ENCODE data around the gene SLC5A10. TPM values are rescaled to one million over a fixed set of nuclear protein-coding genes. Genes with fewer than 3 reads are reported as not detected.

SLC5A10 gene
- total RNA-seq, 2 experiments from 2014 or later, result not detected

DNA sequence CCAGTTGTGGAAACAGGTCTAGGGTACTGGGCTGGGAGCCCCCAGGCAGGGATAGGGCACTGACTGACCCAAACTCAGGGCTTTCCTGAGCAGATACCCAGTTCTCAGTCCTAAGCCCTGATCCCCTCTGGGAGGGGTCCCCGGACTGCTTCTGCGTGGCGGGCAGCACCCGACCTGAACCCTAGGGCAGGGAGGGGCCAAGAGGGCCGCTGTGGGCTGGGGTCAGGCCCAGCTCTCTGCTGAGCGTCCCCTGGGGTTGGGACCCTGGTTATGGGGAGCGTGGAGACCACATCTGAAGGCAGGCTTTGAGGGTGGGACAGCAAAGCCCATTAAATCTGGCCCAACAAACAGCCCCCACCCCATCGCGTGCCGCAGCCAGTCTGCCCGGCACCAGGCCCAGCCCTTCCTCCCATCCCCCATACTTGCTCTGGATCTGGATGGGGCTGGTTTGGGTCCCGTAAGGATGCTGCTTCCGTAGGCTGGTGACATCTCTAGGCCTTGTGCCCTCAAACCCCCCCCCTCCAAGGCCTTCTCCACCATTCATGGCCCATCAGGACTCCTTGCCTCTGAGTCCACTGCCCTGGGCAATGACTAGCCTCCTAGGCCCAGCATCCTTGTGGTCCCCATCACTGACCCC lies 53.3 kb downstream of the SLC5A10 start:
- TF ChIP-seq, protein P1, sequence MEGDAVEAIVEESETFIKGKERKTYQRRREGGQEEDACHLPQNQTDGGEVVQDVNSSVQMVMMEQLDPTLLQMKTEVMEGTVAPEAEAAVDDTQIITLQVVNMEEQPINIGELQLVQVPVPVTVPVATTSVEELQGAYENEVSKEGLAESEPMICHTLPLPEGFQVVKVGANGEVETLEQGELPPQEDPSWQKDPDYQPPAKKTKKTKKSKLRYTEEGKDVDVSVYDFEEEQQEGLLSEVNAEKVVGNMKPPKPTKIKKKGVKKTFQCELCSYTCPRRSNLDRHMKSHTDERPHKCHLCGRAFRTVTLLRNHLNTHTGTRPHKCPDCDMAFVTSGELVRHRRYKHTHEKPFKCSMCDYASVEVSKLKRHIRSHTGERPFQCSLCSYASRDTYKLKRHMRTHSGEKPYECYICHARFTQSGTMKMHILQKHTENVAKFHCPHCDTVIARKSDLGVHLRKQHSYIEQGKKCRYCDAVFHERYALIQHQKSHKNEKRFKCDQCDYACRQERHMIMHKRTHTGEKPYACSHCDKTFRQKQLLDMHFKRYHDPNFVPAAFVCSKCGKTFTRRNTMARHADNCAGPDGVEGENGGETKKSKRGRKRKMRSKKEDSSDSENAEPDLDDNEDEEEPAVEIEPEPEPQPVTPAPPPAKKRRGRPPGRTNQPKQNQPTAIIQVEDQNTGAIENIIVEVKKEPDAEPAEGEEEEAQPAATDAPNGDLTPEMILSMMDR (IDR thresholded peaks at IDR 0.05), result no peak
- ATAC-seq (ENCODE audit: poor library complexity) (peak; percentile 1), DNase-seq (peak in 2 of 14 experiments; percentile 12 to 43)
- Histone ChIP-seq H3K36me3 (ENCODE audit: insufficient read depth, low read length) (peaks cover 4% of the 10 kb centered on the region), H3K9me3 (ENCODE audit: control insufficient read depth in 1 of 2, insufficient read depth in 1 of 2, low read length in 2 of 2) (no peaks in the 10 kb centered on the region), H3K27me3 (ENCODE audit: control insufficient read depth in 1 of 2, insufficient read depth in 2 of 2, low read length in 2 of 2) (no peaks in the 10 kb centered on the region), H3K4me1 (ENCODE audit: insufficient read depth, low read length) (peaks cover 50% of the 10 kb centered on the region), H3K4me3 (ENCODE audit: low read length) (peak overlapping the region; percentile 67), H3K27ac (ENCODE audit: low read depth in 1 of 2, low read length in 2 of 2) (peak overlapping the region; percentile 79 to 85)
- H3K27ac Mint-ChIP-seq, result peak overlapping the region; percentile 83
- intact Hi-C loops (cut with DNase I, micrococcal nuclease), result loop anchor here in 1 of 2 experiments (5.0 to 10.0 kb wide), 4 partner anchors 38 to 360 kb away; partner anchors contain the start of genes B9D1 and PRPSAP2
- peaks cover 30% of the 10 kb centered on the region for H3K4me1 Mint-ChIP-seq (ENCODE audit: low read depth)
- no peaks in the 10 kb centered on the region for H3K27me3 Mint-ChIP-seq
- H3K36me3 Mint-ChIP-seq (ENCODE audit: low read depth), result no peaks in the 10 kb centered on the region
- peak overlapping the region; percentile 78 for H3K4me3 Mint-ChIP-seq
- ChIA-PET POLR2A (interaction anchor here (0.9 to 2.1 kb wide), 9 partner anchors 11 to 147 kb away, joined by 3 to 10 read pairs (median 5); partner anchors contain the start of gene PRPSAP2), CTCF (interaction anchor here (1.7 kb wide), 1 partner anchor 44 kb away, joined by 6 read pairs; no protein-coding TSS in a partner anchor)
- no peaks in the 10 kb centered on the region for H3K9me3 Mint-ChIP-seq

DNA sequence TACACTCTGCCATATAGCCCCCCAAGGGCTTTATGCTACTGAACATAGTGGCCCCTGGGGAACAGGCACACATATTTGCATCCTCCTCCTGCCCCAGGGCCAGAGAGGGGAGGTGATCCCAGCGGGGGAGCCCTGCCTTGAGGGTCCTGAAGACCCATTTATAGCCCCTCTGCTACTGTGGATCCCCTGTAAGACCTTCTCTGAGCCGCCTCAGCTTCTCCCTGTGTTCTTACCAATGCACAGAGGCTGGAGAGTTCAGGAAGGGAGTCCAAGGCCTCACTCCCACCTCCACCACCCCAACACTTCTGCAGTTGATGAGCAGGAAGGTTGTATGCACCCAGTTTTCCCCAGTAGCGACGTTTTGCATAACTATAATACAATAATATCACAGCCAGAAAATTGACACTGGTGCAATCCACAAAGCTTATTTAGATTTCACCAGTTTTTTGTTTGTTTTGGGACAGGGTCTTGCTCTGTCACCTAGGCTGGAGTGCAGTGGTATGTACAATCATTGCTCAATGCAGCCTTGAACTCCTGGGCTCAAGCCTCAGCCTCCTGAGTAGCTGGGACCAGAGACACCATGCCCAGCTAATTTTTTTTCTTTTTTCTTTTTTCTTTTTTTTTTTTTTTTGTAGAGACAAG lies 53.9 kb downstream of the SLC5A10 start:
- CTCF ChIA-PET, result interaction anchor here (1.7 kb wide), 1 partner anchor 45 kb away, joined by 6 read pairs; no protein-coding TSS in a partner anchor
- peak overlapping the region; percentile 83 for H3K27ac Mint-ChIP-seq
- no peaks in the 10 kb centered on the region for H3K27me3 Mint-ChIP-seq
- POLR2A ChIA-PET, result interaction anchor here (1.0 to 2.1 kb wide), 3 partner anchors 10 to 148 kb away, joined by 5 to 10 read pairs (median 6); partner anchors contain the start of gene PRPSAP2
- peak overlapping the region; percentile 78 for H3K4me3 Mint-ChIP-seq
- no peak overlapping the region for H3K4me3 ChIP-seq (ENCODE audit: low read length)
- no peaks in the 10 kb centered on the region for H3K36me3 Mint-ChIP-seq (ENCODE audit: low read depth)
- H3K27me3 ChIP-seq (ENCODE audit: control insufficient read depth in 1 of 2, insufficient read depth in 2 of 2, low read length in 2 of 2), result no peaks in the 10 kb centered on the region
- ATAC-seq (ENCODE audit: poor library complexity), result no peak
- no peaks in the 10 kb centered on the region for H3K9me3 Mint-ChIP-seq
- TF ChIP-seq, protein P1 (IDR thresholded peaks at IDR 0.05), result no peak
- DNase-seq, result no peak
- H3K9me3 ChIP-seq (ENCODE audit: control insufficient read depth in 1 of 2, insufficient read depth in 1 of 2, low read length in 2 of 2), result no peaks in the 10 kb centered on the region
- H3K27ac ChIP-seq (ENCODE audit: low read depth in 1 of 2, low read length in 2 of 2), result peak overlapping the region; percentile 79 to 85
- H3K4me1 Mint-ChIP-seq (ENCODE audit: low read depth), result peaks cover 30% of the 10 kb centered on the region
- peaks cover 43% of the 10 kb centered on the region for H3K4me1 ChIP-seq (ENCODE audit: insufficient read depth, low read length)
- intact Hi-C loops (cut with DNase I, micrococcal nuclease), result loop anchor here in 1 of 2 experiments (5.0 to 10.0 kb wide), 4 partner anchors 39 to 359 kb away; partner anchors contain the start of genes B9D1 and PRPSAP2
- H3K36me3 ChIP-seq (ENCODE audit: insufficient read depth, low read length), result peaks cover 3% of the 10 kb centered on the region

DNA sequence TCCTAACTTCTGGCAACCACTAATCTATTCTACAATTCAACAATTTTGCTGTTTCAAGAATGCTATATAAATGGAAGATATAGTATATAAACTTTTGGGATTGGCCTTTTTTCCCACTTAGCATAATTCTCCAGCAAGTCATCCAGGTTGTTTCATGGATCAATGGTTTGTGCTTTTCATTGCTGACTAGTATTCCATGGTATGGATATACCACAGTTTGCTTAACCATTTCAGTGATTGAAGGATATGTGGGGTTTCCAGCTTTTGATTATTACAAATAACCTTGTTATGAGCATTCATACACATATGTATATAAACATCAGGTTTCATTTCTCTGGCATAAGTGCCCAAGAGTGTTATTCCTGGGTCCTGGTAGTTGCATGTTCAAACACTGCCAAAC lies 54.7 kb downstream of the SLC5A10 start:
- Histone ChIP-seq H3K4me3 (ENCODE audit: low read length) (no peak overlapping the region), H3K27me3 (ENCODE audit: control insufficient read depth in 1 of 2, insufficient read depth in 2 of 2, low read length in 2 of 2) (no peaks in the 10 kb centered on the region), H3K36me3 (ENCODE audit: insufficient read depth, low read length) (no peaks in the 10 kb centered on the region), H3K9me3 (ENCODE audit: control insufficient read depth in 1 of 2, insufficient read depth in 1 of 2, low read length in 2 of 2) (no peaks in the 10 kb centered on the region), H3K4me1 (ENCODE audit: insufficient read depth, low read length) (peaks cover 35% of the 10 kb centered on the region), H3K27ac (ENCODE audit: low read depth in 1 of 2, low read length in 2 of 2) (no peak overlapping the region)
- Mint-ChIP-seq H3K4me3 (peak overlapping the region; percentile 59), H3K27me3 (no peaks in the 10 kb centered on the region), H3K4me1 (ENCODE audit: low read depth) (peaks cover 30% of the 10 kb centered on the region), H3K36me3 (ENCODE audit: low read depth) (no peaks in the 10 kb centered on the region), H3K9me3 (no peaks in the 10 kb centered on the region), H3K27ac (peak overlapping the region; percentile 83)
- intact Hi-C loops (cut with DNase I, micrococcal nuclease), result loop anchor here in 1 of 2 experiments (5.0 to 10.0 kb wide), 4 partner anchors 39 to 358 kb away; partner anchors contain the start of genes B9D1 and PRPSAP2
- CTCF ChIA-PET, result interaction anchor here (1.7 kb wide), 1 partner anchor 46 kb away, joined by 6 read pairs; no protein-coding TSS in a partner anchor
- DNase-seq (no peak), ATAC-seq (ENCODE audit: poor library complexity) (no peak)
- TF ChIP-seq, protein P1 (IDR thresholded peaks at IDR 0.05), result no peak
- POLR2A ChIA-PET, result interaction anchor here (1.0 to 1.4 kb wide), 2 partner anchors 9 to 17 kb away, joined by 3 to 5 read pairs; no protein-coding TSS in a partner anchor
